Mesothelial cell of epicardium (in vitro differentiated cells): ENCODE measurements around the gene SYTL1. TPM values are rescaled to one million over a fixed set of nuclear protein-coding genes. Genes with fewer than 3 reads are reported as not detected.

Experiments
- DNase-seq, 2 experiments: peaks; one replicate each; pipeline ENCODE4 v3.0.0; 2021; ENCODE audit warnings: low spot score in 2 of 2; ENCODE audit not compliant: unreplicated experiment in 2 of 2
- H3K27ac Mint-ChIP-seq: 2 replicates; pipeline ENCODE4 v1.8.0; 2021; ENCODE audit warnings: mixed read lengths
- H3K27me3 Mint-ChIP-seq: 2 replicates; pipeline ENCODE4 v1.8.0; 2021; ENCODE audit warnings: low read depth, mixed read lengths
- H3K36me3 Mint-ChIP-seq: 2 replicates; pipeline ENCODE4 v1.8.0; 2021; ENCODE audit warnings: mixed read lengths
- H3K4me1 Mint-ChIP-seq: 2 replicates; pipeline ENCODE4 v1.8.0; 2021; ENCODE audit warnings: mixed read lengths
- H3K4me3 Mint-ChIP-seq: 2 replicates; pipeline ENCODE4 v1.8.0; 2021; ENCODE audit warnings: mild to moderate bottlenecking, moderate library complexity, mixed read lengths
- H3K9me3 Mint-ChIP-seq: 2 replicates; pipeline ENCODE4 v1.8.0; 2021; ENCODE audit warnings: mixed read lengths
- CTCF ChIP-seq: fragments of 200-600 bp; sonication (generic); IDR thresholded peaks from one replicate; pipeline ENCODE4 v1.5.0; 2021; ENCODE audit warnings: antibody characterized with exemption; ENCODE audit not compliant: unreplicated experiment
- total RNA-seq: library from RNA; stranded (reverse); gene quantifications from 3 replicates; pipeline ENCODE4 v1.2.1, GENCODE V29; 2021

The SYTL1 gene
- total RNA-seq, 1 donor from 2014 or later: 42.8 TPM

GRCh38 chr1:27302612-27303011 is 39.2 kb upstream of the SYTL1 start:
- Mint-ChIP-seq H3K4me1 (peaks cover 43% of the 10 kb centered on the region), H3K4me3 (no peak overlapping the region), H3K27me3 (no peaks in the 10 kb centered on the region), H3K36me3 (peaks cover 5% of the 10 kb centered on the region), H3K27ac (no peak overlapping the region), H3K9me3 (no peaks in the 10 kb centered on the region)
- TF ChIP-seq CTCF: no peak
- no peak for DNase-seq

GRCh38 chr1:27303509-27303908 is 38.3 kb upstream of the SYTL1 start:
- Mint-ChIP-seq H3K27ac (no peak overlapping the region), H3K9me3 (no peaks in the 10 kb centered on the region), H3K36me3 (peaks cover 5% of the 10 kb centered on the region), H3K27me3 (no peaks in the 10 kb centered on the region), H3K4me1 (peaks cover 35% of the 10 kb centered on the region), H3K4me3 (no peak overlapping the region)
- no peak for TF ChIP-seq CTCF
- DNase-seq: no peak

GRCh38 chr1:27306071-27306470 is 35.8 kb upstream of the SYTL1 start:
- no peak for DNase-seq
- peaks cover 5% of the 10 kb centered on the region for H3K36me3 Mint-ChIP-seq

GRCh38 chr1:27306892-27307761 is 34.7 kb upstream of the SYTL1 start:
- Mint-ChIP-seq H3K27me3 (no peaks in the 10 kb centered on the region), H3K27ac (peak overlapping the region; percentile 82), H3K4me3 (no peak overlapping the region), H3K4me1 (peaks cover 6% of the 10 kb centered on the region), H3K36me3 (peaks cover 5% of the 10 kb centered on the region), H3K9me3 (no peaks in the 10 kb centered on the region)
- DNase-seq: no peak
- TF ChIP-seq CTCF: no peak

More at GRCh38 chr1:27306071-27306470, 35.8 kb upstream of the SYTL1 start:
- Mint-ChIP-seq H3K9me3 (no peaks in the 10 kb centered on the region), H3K27ac (no peak overlapping the region), H3K27me3 (no peaks in the 10 kb centered on the region), H3K4me1 (peaks cover 9% of the 10 kb centered on the region), H3K4me3 (no peak overlapping the region)
- no peak for TF ChIP-seq CTCF

- no peak for DNase-seq
- H3K36me3 Mint-ChIP-seq: peaks cover 5% of the 10 kb centered on the region
- no peaks in the 10 kb centered on the region for H3K27me3 Mint-ChIP-seq
- peaks cover 6% of the 10 kb centered on the region for H3K4me1 Mint-ChIP-seq
- TF ChIP-seq CTCF: no peak
- H3K4me3 Mint-ChIP-seq: no peak overlapping the region
- peak overlapping the region; percentile 50 for H3K27ac Mint-ChIP-seq
- H3K9me3 Mint-ChIP-seq: no peaks in the 10 kb centered on the region
These were observed 33.8 kb upstream of the SYTL1 start for GRCh38 chr1:27307874-27308598.
